Stimulated activated CD8-positive, alpha-beta memory T cell treated with anti-CD3 and anti-CD28 coated beads, Interleukin-4, amount 100 ng/mL, for 1 hour (primary cell): Measurements from ENCODE around the gene TASOR2.

Experiments used
- DNase-seq, 2 donors: peaks; one replicate each; pipeline ENCODE4 v3.0.0-alpha.2; 2020; ENCODE audit warnings: low read depth in 2 of 2, low spot score in 1 of 2

TASOR2 gene

DNA sequence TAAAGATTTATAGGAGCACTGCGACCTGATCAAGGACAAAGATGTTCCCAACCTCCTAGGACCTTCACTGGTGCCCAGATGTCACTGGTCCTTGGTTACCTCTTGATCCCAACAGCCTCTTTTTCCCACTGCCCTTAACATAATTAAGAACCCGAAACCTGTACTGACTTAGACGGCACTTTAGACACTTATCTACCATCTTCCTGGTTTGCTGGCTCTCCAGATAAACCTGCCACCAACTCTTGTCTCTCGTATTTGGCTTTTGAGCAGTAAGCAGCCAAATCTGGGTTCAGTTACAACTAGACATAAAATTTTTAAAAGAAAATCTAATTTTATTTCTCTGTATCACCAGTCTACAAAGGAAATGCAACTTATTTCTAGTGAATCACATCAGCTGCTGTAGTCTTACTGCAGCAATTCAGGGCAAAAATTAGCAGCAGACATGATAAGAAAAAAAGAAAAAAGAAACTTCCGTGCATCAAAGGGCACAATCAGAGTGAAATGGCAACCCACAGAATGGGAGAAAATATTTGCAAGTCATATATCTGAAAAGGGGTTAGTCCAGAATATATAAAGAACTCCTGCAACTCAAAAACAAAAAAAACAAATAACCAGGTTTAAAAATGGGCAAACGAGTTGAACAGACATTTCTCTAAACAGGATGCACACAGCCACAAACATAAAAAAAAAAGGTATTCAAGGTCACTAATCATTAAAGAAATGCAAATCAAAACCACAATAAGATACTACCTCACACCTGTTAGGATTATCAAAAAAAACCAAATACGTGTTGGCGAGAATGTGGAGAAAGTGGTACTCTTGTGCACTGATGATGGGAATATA is 27.7 kb upstream of the TASOR2 start:
- DNase-seq, result no peak

DNA sequence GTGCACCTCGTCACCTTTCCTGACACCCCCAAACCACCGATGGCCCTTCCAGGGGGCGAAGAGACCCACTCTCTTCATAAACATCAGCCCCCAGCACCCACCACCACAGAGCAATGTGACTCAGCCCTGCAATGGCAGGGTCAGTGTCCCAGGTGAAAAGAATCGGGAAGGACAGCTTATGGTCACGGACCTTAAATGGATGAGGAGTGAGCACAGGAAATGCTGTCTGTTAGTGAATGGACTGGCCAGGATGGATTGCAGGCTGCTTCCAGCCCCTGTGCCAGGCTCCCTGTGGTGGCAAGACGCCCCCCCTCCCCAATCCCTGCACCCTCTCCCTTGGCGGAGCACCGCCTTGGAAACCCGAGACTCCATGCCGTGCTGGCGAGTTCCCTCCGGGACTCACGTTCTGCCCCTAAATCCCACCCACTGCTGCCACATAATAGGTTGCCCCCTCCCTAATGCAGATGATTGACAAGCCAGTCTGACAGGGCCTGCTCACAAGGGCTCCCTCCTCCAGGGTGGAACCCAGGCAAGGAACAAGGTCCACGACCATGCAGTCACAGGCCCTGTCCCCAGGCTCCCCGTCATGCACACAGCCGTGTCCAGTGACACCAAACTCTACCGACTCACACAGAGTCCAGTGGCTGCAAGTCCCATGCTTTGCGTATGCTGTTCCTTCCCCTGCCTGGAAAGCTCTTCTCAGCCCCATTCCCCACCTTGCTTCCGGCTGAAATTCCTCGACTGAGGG is 25.6 kb upstream of the TASOR2 start:
- DNase-seq, result no peak

DNA sequence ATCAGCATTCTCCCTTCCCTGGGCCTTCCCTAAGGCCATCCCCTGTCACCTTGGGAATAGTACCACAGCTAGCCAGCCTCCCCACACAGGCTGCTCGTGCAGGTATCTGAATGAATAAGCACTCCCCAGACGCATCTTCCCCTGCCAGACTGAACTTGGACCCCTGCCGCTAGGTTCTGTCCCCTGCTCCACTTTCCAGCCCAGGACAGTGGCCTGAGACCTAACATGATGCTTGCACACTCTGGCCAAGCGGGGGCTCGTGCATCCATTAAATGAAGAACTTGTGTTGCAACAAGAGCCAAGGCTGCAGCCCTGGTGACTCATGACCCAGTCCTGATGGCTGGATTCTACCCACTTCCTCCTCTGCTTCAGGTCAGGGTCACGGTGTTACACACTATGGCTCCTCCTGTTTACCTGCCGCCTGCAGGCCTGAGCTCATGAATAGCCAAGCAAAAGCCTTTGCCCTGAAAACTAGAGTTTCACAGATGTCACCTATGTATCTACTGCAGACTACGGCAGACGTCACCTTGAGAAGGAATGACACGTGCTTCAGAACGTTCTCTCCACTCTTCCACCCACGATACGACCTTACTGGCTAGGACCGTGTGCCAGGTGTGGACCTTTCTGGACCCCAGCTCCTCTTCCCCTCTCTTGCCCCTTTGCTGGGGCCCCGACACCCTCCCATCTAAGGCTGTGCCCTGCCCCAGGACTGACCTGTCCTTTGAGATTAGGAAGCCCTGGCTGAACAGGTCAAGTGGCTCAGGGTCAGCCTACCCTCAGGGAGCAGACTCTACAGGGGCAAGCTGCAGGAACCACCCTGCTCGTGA is 24.7 kb upstream of the TASOR2 start:
- no peak for DNase-seq

DNA sequence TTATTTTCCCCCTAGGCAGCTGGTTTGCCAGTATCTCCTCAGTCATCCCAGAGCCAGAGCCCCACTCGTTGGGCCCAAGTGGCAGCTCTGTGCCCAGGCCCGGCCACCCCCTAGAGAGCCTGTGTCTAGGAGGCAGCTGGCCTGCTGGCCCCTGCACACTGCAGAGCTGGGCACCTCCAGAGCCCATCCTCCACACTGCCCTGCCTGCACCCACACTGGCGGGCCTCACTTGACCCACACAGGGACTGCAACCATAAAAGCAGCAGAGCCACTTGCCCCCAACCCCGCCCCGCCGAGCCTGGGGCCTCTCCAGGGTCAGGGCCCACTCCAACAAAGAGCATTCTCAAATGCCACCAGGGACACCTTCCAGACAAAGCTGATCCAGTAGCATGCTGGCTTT is 23.6 kb upstream of the TASOR2 start:
- no peak for DNase-seq

DNA sequence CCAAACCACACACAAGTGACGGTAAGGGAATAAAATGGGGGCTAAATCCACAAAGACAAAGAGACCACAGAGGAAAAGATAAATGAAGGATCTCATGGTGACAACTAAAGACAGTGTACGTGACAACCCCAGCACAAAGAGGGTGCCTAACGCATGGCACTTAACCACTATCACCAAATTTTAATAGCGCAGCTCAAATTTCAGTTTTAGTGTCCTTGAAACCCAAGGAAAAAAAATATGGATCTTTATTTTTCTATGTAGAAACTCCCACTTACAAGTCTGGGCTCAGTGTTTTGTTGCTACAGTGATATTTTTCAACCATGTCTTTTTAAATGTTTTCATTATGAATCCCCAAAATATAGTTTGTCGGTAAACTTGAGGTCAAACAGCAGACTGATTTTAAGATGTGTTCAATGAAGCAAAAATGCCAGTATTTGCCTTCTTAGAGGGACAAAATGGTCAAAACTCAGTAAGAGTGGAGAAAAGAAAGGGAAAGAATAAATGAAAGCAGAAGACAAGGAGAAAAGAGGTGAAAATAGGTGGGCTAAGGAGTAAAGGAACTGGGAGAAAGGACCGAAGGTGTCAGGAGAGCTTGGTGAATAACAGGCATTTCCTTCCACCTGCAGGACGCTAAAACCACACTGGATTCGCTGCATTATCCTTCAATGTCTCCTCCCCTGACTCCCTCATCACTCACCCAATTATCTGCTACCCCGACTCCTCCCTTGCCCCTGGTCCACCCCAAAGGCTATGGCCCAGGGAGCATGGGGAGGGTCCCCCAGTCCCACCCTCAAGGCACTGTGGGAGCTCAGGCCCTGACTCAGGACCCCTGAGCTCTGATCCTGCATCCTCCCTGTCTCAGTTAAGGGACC is 21.7 kb upstream of the TASOR2 start:
- no peak for DNase-seq

DNA sequence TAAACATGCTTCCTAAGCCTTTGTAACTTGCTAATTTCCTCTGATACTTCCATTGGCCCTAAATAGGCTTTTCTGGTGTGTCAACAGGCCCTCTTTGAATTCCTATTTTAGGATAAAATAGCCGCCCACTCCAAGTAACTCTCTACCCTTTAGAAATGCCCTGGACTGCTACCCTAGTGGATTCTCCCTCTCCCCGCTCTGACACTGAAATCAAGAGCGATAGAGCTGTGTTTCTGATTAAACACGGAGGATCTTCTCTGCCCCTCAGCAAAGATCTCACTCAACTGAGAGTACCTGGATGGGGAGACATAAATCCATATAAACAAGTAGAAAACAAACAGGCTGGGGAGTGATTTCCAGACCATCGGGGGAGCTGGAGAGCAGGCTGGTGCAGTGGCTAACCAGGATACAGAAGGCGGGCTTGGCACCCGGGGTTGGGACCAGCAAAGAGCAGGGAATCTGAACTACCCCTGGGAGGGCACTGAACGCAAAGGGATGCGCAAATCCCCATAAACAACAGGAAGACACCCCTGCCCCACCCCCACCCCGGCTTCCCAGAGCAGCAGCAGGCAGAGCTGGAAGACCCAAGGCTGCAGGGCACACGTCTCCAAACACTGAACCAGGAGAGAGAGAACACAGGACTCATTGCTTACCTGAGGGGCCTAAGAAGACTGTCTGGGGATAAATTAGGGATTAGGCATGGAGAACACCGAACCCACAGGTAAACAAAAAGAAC is 20.8 kb upstream of the TASOR2 start:
- no peak for DNase-seq

DNA sequence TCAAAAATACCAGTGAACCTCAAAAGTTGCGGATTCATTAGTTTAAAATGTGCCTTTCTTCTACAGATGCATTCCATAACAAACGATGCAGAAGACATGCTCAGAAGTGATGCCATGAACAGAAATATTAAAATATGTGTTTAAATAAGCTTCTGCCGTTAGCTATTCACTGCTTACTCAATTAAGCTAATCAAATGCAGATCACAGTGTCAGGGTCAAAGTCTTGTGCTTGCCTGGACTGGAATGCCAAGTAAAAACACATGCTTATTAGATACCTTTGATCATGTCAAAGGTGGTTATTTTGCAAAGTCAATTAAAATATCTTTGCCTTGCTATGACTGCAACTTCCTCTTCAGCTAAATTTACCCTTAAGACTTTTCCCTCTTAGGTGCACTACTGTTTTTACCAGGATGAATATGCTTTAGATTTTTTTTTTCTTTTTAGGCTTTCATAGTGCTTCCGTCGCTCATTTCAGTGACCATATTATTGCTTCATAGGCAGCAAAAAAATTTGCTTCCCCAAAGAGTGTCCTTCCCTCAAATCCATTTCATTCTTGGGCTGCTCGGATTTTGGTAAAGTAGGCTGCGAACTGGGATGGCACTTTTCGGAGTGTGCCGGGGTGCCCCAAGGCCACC is 19.1 kb upstream of the TASOR2 start:
- DNase-seq, result no peak

DNA sequence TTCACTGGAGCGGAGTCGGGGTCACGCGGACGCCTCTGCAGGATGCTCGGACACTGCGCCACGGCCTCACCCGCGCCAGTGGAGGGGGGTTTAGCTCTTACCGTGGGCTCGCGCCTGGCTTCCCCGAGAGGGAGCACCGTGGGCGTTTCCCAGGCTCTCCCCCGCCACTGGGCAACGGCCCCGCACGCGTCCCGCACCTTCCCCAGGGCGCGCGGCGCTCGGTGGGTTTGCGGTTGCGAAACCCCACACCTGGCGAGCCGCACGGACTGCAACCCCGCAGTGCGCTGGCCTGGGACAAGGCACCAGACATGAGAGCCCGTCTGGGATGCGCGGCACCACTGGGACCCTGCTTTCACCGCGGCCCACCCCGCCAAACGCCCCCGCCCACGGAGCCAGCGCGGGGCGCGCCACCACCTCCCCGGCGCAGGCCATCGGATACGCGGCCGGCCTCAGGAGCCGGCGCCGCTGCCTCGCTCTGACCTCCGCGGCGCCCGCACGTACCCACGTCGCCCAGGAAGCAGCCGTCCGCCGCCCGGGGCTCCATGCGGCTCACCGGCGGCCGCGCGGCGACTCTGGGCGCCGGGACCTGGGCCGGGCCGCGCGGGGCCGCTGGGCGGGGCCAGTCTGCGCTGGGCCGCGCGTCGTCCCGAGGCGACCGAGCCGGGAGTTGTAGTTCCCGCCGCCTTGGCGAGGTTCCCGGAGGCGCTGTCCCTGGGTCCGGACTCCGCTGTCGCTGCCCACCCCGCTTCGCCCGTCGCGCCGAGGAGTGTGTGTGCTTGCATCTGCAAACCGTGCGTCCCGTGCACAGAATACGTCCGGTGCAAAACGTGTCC is 18.4 kb upstream of the TASOR2 start, which contains the start of gene ASB13:
Gene ASB13 (minus strand): TSS at position 588 of the 833 bp plus-strand sequence. CDS start 44 bp downstream, at position 544.
- DNase-seq, result no peak

DNA sequence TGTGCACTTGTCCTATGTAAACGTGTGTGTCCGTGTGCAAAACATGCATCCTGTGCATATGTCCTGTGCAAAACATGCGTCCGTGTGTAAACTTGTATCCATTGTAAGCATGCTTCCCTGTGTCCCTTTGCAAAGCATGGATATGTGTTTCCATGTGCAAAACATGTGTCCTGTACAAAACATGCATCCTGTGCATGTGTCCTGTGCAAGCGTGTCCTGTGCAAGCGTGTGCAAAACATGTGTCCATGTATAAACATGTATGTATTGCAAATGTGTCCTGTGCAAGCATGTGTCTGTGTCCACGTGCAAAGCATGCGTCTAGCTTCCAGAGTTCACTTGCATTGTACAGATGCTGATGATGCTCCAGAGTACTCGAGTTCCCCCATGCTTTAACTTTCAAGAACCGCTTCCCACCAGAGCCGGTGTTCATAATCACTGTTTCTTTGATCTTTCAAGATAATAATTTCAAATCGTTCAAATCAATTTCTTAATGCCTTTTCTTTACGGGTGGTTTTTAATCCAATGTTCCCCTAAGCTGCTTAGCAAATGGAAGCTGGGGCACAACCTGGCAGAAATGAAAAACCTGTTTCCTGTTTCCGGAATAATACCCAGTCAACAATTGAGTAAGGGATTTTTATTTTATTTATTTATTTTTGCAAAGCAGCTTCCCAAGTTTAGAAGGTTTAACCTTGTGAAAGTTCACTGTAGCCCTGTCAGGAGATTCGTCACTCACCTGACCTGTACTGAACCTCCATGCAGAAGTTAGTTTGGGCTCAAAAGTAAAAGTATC is 17.6 kb upstream of the TASOR2 start:
- DNase-seq, result no peak

DNA sequence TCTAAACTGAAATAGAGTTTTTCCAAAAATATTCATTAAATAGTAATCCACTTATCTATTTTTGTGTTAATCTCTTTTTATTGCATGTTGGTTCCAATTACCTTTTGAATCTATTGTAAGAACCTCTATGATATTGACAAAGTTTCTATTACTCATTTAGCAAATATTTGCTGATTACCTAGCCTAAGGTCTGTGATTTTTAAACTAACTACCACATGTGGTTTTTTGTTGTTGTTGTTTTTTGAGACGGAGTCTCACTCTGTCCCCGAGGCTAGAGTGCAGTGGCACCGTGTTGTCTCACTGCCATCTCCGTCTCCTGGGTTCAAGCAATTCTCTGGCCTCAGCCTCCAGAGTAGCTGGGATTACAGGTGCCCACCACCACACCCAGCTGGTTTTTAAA is 16.2 kb upstream of the TASOR2 start:
- DNase-seq, result no peak

DNA sequence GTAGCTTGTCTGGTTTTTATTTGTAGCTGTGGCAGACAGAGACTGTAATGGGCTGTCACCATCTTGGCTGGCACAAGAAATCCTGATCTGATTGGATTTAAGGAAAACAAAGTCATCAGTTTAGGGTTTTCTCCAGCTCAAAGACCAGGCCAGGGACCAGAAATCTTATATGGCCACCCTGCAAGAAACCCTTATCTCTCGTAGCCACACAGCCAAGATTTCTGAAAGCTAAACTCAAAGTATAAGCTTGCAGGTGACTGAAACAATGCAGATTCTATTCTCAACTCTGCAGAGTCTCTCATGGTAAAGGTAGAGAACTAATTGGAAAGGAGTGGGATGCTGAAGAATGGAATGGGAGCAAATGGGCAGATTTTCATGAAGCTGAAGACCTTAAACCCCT is 15.0 kb upstream of the TASOR2 start:
- DNase-seq, result no peak

DNA sequence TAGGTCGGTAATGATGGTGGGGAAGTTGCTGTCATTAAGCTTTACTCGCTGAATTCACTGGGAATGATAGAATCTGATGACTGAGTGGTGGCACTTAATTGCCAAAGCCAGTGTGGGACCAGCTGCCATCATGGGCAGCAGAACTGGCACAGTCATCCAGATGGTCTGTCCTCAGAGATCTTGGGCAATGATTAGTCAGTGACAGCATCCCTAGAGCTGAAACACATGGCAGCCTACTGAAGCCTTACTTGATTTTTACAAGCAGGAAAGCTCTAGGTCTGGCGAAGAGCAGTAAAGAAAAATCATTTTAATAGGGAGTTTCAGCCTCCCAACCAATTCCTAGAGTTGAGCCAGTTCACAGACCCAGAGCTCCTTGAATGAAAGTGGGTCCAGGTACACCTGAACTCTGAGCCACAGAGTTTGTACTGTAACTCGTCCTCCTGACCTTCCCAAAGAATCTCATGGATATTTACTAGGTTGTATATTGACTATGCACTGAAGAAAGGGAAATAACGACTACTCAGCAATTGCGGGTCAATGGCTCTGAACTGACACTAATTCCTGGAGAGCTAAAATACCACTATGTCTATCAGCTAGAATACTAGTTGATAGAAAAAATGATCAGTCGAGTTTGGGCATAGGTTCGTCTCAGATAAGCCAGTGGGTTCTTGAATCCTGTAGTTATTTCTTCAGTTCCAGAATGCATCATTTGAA is 13.8 kb upstream of the TASOR2 start:
- DNase-seq, result no peak

DNA sequence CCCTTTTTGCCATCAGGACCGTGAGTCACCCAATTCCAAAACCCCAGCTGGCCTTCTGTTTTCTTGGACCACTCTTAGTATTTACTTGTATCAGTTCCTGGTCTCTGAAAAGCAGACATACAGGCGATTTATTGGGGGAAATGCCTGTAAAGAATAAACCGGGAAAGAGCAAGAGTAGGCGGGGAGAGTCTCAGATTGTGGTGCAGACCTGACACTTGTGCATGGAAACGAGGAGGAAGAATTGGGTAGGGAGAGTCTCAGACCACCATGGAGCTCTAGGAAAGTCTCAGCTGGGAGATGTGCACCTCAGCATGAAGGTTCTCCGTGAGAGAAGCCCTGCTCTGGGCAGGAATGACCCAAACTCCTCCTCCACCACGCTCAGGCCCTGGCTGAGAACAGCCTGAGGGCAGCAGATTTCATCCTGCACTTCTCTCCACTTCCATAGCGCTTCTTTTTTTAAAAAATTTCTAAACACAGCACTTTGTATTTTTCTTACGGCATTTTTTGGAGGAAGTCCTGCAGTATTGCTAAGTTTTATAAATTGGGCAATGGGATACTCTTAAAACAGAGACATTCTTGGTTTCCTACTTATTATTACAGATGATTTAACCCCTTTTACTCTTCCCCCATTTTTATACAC is 6.1 kb upstream of the TASOR2 start:
- no peak for DNase-seq

DNA sequence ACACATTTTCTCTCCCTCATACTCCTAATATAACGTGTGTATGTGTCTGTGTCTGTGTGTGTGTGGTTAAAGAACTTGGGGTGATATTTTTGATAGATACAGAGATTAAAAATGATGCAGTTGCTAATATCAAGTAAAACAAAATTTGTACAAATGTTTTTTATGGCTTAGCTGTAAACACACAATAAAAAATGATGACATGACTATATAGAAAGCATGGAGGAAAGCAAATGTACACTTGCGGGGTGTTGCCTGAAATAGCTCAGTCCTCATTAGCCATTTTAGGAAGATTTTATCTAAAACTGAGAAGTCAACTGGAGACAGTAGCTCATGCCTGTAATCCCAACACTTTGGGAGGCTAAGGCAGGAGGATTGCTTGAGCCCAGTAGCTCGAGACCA is 5.6 kb upstream of the TASOR2 start:
- no peak for DNase-seq

DNA sequence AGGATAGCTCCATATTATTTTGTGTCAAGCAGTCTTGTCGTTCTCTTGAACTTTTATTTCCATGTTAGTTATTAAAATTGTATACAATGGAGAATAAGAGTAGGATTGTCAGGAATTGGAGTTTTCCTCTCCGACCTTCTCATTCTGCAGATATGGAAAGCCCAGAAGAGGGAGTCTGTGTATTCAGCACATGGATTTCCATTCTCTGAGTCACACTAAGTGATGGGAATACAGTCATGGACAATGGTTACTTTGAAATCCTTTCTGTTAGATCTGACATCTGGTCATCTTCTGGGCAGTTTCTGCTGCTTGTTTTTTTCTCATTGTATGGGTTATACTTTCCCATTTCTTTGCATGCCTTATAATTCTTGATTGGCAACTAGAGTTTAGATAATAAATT is 5.0 kb upstream of the TASOR2 start:
- no peak for DNase-seq

DNA sequence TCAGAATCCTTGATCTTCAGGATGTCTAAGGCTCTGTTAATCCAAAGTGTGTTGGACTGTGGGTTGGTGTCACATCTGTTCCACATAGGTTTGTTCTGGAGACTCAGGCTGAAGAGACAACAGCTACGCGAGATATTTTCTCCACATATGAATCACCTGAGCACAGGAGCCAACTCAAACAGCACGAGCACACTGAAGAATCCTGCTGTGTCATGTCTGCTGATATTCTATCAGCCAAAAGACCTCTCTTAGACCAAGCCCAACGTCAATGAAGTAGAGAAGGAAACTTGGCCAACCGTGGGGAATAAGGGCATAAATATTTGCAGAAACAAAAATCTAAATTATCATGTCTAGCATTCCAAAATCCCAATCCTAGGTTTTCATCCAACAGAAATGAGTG is 2.7 kb upstream of the TASOR2 start:
- no peak for DNase-seq

DNA sequence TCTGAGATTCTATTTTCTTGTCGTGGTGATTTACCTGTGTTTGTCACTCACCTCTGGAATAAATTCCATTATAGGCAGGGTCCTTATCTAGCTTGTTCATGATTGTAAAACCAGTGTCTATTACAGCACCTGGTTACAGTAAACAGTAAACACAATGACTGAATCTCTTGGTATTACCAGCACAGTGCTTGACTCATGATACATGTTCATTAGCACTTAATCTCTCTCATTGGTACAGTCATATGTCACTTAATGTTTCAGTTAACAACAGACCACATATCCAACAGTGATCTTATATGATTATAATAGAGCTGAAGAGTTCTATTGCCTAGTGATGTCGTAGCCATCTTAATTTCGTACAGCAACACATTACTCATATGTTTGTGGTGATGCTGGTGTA is 1.6 kb upstream of the TASOR2 start:
- DNase-seq, result no peak
